ENCODE results near the gene MESP2. TPM values are rescaled to one million over a fixed set of nuclear protein-coding genes. Genes with fewer than 3 reads are reported as not detected.
A peak's percentile ranks its signal among the peaks of the same experiment; 100 is the strongest.

The MESP2 gene
- polyA plus RNA-seq, 4 donors = 0.27 to 0.47 (median 0.38) TPM

DNA sequence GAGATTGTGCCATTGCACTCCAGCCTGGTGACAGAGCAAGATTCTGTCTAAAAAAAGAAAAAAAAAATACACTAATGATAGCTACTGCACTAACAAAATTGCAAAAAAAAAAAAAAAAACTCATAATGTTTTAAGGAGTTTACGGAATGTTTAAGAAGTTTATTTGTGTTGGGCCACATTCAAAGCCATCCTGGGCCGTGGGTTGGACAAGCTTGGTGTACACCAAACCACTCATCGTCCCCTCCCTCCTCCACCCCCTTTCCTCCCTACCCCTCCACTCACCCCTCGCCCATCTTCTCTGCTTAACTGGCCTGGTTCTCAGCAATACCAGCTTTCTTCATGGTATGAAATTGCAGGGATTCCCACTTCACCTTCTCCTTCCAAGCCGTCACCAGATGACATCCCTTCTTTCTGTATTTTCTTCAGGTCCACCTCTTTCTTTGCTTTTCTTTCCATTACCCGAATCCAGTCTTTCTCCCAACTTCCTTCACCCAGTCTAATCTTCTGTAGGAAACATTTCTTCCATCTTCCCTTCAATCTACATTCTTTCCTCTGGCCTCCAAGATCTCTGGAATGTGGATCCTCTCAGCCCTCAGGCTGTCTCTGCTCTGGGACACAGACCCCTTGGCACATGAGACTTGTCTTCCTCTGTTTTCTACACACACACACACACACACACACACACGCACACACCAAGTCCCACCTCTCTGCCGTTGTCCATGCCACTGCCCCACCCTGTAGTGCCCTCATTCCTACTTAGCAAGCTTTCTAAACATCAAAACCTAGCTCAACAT lies 21.6 kb upstream of the MESP2 start:
- DNase-seq (ENCODE audit: low read depth in 4 of 4, low spot score in 2 of 4) = no peak

DNA sequence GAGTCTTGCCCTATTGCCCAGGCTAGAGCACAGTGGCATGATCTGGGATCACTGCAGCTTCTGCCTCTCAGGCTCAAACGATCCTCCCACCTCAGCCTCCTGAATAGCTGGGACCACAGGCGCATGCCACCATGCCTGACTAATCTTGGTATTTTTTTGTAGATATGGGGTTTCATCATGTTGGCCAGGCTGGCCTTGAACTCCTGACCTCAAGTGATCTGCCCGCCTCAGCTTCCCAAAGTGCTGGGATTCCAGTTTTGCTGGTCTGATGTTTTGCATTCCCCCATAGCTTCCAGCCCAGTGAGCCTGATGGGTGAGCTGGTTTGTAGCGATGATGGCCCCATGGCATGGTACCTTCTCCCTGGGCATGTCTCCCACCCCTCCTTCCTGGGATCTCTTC lies 20.4 kb upstream of the MESP2 start:
- no peak for DNase-seq (ENCODE audit: low read depth in 4 of 4, low spot score in 2 of 4)

DNA sequence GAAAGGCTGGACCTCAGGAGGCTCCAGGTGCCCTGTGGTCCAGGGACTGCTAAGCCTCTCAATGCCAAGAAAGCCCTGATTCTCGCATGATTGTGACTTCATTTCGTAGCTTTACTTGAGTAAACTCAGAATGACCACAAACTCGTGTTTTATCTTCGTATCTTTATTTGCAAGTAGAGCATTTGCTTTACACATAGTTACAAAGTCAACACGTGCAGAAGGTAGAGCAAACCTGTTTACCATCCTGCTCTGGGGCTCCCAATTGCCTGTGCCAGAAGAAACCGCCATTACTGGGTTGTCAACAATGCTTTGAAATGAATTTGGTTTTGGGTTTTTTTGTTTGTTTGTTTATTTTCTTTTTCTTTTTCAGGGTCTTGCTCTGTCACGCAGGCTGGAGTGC lies 19.2 kb upstream of the MESP2 start:
- no peak for DNase-seq (ENCODE audit: low read depth in 4 of 4, low spot score in 2 of 4)

DNA sequence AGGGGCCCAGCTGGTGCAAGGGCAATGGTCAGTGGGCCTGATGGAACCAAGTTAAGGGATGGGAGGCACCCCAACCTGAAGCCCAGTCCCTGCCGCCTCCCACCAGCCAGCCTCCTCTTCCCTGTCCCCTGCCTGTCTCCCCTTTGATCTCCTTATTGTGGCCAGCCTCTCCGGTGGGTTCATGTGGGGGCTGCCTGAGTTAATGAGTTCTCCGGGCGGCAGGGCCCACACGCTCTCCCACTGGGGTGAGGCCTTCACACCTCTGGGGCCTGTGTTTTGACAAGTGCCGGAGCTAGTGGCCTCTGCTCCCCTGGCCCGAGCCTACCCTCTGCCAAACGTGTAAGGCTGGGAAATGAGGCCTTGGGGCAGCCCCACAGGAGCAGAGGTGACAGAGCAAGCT lies 17.8 kb upstream of the MESP2 start:
- no peak for DNase-seq (ENCODE audit: low read depth in 4 of 4, low spot score in 2 of 4)

DNA sequence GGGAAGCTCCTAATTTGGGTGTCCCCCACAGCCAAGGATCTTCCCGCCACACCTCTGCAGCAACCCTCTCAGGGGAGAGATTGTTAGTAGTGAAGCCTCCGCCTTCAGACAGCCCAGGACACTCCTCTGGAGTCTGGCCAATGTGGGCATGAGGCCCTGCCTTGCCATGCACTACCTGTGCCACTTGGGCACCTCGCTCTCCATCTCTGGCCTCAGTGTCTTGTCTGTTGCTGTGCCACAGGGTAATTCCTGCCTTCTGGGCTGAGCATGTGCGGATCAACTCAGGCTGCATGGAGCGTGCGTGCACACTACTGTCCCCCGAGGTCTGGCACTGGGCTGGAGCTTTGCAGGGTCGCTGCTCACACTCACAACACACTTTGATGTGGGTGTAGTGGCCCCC lies 17.2 kb upstream of the MESP2 start:
- no peak for DNase-seq (ENCODE audit: low read depth in 4 of 4, low spot score in 2 of 4)

DNA sequence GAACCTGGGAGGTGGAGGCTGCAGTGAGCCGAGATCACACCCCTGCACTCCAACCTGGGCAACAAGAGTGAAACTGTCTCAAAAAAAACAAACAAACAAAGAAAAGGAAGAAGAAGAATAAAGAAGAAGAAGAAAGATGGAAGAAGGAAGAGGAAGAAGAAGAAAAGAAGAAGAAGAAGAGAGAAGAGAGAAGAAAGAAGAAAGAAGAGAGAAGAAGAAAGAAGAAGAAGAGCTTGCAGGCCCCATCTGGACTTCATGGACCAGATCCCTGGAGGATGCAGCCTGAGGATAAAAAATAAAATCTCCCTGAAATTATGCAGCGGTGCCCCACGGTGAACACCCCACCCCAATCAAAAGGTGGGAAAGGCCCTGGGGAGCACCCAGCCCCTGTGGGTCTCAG lies 16.3 kb upstream of the MESP2 start:
- no peak for DNase-seq (ENCODE audit: low read depth in 4 of 4, low spot score in 2 of 4)

DNA sequence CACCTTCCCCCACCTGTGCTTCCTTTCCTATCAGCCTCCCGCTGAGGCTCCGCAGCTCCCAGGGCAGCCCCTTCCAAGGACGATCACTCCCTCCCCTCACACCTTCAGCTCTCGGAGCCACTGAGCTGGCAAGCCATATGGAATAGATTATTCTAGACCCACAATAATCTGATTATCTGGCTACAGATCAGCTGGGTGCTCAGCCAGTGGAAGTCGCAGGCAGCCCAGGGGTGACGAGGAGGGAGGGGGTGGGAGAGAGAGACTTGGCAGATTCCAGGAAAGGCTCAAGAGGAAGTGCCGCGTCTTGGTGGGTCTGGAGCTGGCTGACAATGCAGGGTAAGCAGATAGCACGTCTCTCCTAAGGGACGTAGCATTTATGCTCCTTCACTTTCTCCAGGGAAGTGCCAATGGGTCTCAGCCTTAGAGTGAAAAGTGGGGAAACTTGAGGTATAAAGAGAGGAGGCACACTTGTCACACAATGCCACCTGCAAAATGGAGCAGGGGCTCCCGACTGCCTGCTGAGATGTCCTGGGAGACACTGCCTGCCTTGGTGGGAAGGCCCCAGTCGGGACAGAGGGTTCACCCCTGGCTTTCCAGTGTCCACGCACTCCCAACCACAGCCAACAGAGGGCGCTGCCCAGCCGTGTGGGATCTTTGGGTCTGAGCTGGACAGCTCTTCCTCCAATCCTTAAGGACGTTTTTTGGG lies 15.7 kb upstream of the MESP2 start:
- DNase-seq (ENCODE audit: low read depth in 4 of 4, low spot score in 2 of 4) = peak in 2 of 4 donors; percentile 42 to 61

DNA sequence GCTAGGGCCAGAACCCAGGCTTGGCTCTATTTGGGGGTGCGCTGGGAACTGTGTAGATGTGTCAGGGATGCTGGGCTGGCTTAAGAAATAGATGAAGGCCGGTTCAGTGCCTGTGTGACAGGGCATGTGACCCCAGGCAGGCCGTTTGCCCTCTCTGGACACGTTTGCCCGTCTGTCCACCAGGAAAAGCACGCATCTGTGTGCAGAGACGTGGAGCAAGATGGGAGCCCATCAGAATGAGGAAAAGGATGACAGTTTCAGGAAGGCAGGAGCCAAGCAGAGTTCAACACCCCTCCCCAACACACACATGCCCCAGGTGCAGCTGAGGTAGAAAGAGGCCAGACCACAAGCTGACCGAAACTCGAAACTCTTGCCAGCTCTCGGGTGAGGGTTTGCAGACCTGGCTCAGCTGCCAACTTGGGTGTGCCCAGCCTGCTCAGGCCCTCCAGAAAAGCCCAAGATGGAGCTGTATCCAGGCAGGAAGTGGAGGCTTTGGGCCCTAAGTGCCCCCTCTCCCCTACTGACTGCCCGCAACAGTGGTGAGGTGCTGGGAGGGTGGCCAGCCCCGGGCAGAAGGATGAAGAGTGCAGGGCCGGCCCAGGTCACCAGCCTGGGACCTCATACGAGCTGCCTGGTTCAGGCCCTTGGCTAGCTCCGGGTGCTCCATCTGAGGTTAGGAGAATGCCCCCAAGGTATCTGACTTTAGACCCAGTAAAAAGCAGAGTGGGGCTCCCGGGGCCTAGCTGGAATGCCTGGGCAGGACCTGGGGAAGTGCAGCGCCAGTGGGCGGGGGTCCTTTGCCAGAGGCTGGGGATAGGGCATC lies 14.9 kb upstream of the MESP2 start:
- DNase-seq (ENCODE audit: low read depth in 4 of 4, low spot score in 2 of 4) = no peak

DNA sequence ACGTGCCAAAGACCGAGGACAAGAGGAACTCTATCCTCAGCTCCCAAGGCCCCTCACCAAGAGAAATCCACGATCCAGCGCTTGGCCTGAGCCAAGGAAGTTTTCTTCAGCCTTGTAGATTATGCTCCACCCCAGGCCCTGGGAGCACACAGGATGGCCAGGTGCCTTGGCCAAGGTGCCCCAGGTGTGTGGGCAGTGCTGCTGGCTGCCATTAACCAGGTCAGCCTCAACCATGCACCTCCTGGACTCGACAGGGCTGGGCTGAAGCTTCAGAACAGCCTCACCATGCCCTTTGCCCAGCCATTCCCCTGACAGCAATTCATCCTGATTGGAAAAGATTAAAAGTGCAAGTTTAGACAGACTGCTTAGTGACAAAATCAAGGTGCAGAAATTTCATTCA lies 14.2 kb upstream of the MESP2 start:
- DNase-seq (ENCODE audit: low read depth in 4 of 4, low spot score in 2 of 4) = no peak

DNA sequence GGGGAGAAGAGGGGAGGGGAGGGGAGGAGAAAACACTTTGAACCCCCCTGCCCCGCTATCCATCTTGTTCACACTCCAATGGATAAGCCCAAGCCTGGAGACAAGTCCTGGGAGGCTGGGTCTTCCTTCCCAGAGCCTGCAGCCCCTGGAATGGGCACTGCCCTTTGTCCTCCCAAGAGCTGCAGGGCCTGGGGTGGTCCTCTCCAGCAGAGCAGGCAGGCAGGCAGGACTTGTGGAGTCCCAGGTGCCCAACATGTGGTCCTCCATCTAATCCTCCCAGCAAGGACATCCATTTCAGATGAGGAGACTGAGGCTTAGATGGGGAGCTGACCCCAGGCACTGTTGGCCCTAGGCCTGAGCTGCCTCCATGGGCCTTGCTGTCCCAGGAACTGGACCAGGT lies 10.4 kb upstream of the MESP2 start:
- no peak for DNase-seq (ENCODE audit: low read depth in 4 of 4, low spot score in 2 of 4)

DNA sequence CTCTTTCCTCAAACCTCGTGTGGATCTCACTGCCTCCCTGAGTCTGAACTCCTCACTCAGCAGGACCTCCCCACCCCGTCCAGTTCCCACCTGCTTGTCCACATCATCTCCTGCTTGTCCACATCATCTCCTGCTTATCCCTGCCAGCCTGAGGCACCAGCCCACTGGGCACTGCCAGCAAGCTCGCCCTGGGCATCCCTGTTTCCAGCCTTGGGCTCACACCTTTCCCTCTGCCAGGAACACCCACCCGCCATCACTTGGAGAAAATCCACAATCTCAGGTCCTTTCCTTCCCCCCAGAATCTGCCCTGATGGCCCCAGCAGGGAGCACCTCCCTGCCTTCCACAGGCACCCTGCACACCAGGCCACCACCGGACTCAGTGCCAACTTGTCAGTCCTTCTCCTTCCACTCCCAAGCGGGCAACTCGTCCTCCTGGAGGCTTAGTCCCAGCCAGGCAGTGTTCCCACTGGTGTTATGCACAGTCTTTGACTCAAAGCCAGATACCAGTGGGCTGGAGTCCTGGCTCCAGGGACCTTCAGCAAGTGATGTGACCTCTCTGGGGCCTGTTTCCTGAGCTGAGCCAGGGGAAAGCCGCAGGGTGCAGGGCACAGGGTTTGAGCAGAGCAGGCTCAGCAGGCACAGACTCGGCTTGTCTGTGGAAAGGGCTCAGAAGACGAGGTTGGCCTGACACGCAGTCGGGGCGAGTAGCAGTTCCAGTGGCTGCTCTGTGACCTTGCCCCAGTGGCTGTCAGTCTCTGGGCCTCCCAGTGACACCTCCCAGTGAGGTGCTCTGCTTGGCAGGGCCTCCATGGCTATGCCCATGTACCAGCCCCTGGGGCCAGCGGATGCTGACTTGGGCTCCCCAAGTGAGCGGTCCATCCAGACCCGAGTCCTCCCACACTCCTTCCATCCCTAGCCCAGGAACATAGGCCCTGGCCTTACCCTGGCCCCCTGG lies 9.5 kb upstream of the MESP2 start:
- no peak for DNase-seq (ENCODE audit: low read depth in 4 of 4, low spot score in 2 of 4)

DNA sequence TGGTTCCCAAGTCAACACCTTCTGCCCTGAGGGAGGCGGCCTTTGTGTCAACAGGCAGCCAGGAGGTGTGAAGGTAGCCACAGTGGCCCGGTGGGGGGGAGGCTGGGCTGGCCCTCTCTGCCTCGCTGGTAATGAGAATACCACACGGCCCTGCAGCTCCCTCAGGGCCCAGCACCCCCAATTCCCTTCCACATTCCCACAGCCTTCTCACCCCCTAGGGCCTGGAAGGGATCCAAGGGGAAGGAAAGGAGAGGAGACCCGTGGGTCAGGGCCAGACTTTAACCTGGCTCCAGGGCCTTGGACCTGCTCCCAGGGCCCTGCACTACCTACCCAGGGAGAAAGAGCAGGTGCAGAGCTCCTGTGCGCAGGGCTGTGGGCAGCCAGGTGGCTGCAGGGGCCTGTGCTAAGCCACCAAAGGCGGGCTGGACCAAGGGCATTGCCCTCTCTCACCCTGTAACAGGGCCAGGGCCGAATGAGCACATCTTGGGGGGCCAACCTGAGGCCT lies 8.7 kb upstream of the MESP2 start:
- DNase-seq (ENCODE audit: low read depth in 4 of 4, low spot score in 2 of 4) = no peak

DNA sequence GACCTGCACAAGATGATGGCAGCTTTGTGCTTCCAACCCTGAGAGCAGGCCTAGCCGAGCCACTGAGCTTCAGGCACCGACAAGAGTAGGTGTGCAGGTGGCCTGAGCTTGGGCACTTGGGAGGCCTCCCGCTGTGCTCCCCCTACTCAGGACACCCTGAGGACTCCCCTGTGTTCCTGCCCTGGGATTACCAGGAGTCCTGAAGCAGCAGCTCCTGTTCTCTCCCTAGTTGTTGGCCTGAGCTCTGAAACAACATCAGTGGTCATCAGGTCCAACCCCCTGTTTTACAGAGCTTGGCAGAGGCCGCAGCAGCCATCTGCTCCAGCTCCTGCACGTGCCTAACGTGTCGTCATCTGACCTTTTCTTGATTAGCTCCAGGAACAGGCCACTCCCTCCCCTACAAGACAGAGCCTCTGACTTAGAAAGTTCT lies 8.0 kb upstream of the MESP2 start:
- DNase-seq (ENCODE audit: low read depth in 4 of 4, low spot score in 2 of 4) = no peak

DNA sequence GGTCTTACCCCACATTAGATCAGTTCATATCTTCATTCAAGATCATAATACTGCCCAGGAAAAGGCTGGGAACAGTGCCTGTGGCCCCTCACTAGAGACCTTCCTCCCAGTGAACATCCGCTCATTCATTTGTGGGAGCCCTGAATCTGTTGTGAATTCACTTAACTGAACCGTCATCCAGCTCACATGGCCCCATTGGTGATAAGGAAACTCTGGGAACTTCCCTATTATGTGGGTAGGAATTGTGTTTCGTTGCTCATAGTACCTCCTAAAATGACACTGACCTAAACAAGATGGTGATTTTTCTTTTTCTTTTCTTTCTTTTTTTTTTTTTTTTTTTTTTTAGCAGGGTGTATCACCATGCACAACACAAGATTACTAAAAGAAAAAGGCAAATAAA lies 6.8 kb upstream of the MESP2 start:
- DNase-seq (ENCODE audit: low read depth in 4 of 4, low spot score in 2 of 4) = no peak

DNA sequence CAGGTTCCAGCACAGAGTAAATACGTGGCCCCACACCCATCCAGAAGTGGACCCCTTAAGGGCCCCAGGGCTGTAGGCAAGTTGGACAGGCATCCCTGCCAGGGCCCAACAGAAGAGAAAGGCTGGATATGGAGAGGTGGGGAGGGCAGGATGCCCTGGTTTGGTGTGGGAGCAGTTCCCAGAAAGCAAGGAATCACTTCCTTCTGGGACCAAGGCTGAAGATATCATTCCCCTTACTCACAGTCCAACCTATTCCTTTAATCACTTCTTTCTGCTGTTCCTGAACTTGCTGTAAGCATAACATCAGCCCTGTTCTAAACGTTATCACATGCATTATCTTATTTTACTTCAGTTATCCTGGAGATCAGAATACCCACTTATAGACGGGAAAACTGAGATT lies 6.1 kb upstream of the MESP2 start:
- DNase-seq (ENCODE audit: low read depth in 4 of 4, low spot score in 2 of 4) = no peak

DNA sequence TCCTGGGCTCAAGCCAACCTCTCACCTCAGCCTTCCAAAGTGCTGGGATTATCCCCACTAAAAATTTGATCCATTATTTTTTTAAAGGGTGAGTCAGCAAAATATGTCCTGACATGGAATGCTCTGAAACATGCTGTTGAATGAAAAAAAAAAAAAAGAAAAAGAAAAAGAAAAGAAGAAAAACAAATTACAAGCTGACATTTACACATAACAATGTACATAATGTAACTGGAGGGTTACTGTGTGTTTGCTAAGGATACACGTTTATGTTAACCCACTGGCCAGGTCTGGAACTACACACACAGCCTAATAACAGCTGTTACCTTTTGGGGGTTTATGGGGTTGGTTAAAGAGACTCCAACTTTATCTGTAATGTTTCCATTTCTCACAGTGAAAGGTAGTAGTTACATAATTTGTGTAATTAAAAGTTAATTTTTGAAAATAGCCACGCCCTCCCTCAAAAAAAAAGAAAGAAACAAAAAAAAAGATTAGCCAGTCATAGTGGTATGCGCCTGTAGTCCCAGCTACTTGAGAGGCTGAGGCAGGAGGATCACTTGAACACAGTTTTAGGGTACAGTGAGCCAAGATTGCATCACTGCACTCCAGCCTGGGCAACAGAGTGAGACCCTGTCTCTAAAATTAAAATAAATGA lies 3.1 kb upstream of the MESP2 start:
- DNase-seq (ENCODE audit: low read depth in 4 of 4, low spot score in 2 of 4) = no peak

DNA sequence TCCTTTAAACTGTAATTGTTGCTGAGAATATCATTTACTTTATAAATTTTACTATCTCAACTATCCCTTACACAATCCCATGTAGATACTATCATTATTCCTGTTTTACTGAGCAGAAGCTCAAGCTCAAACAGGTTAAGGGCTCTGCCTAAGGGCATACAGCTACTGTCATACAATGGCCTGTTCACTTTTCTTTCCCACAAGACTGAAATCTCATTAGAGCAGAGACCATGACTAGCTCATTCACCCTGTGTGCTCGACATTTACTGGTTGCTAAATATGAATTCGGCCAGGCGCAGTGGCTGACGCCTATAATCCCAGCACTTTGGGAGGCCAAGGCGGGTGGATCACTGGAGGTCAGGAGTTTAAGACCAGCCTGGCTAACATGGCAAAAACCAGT lies 1.6 kb upstream of the MESP2 start:
- no peak for DNase-seq (ENCODE audit: low read depth in 4 of 4, low spot score in 2 of 4)

DNA sequence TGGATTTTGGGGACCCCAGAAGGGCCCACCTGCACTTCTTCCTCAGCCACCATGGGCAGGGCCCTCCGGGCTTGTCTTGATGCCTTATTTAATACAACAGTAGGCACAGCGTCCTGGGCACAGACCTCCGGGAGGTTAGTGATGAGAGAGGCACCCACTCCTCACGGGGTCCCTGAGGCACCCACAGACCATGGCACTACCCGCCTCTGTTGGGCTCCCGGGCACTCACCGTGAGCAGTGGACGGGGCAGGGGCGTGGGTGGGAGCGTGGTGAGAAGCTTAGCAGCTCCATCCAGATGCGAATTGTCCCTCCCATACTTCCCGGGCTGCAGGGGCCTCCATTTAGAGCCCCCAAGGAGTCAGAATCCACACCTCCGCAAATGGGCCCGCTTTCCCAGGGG lies 317 bp upstream of the MESP2 start:
- DNase-seq (ENCODE audit: low read depth in 4 of 4, low spot score in 2 of 4) = no peak

DNA sequence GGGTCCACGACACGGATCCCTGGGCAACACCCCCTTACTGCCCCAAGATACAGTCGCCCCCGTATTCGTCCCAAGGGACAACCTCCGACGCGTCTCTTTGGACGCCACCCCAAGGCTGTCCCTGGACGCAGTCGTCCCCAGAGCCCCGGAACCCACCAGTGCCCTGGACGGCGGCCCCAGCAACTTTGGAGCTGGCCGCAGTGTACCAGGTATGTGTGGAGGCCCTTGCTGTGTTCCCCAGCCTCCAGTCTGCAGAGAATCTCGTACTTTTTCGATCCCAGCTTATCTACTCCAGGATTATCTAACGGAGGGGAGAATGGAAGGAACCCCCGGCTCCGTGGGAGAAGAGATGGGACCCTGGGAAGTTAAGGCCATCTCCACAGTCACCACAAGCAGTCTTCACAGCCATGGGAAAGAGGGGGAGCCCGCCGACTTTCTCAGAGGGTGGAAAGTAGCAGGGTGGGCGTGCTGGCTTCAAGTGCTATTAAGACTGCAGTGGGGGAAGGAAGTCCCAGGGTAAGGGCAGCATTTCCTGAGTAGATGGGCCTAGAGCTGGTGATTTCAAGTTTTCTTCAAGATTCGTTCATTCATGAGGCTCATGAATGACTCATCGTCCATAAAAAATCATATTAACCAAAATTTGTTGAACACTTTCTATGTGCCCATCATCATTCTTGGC lies 1.1 kb downstream of the MESP2 start:
- no peak for DNase-seq (ENCODE audit: low read depth in 4 of 4, low spot score in 2 of 4)

All from left renal cortex interstitium (tissue), 4 donors.